AG10803 (cell line): Measurements from ENCODE around the gene EDC3.
"Not testable (repeated sequence)": the region's sequence is repeated elsewhere in the genome, so short reads cannot be mapped to it uniquely, and the experiment has no call there.

Experiments
- DNase-seq: peaks from one replicate; pipeline ENCODE4 v3.0.0; 2010; ENCODE audit warnings: low read depth
- H3K4me3 ChIP-seq: 2 replicates; pipeline ENCODE4 v1.5.1; 2011; ENCODE audit warnings: mild to moderate bottlenecking, low read length, control low read depth
- CTCF ChIP-seq: conservative IDR thresholded peaks from 2 replicates; pipeline ENCODE4 v1.5.1; 2011; ENCODE audit warnings: mild to moderate bottlenecking, low read length, control low read depth, inconsistent platforms

Gene EDC3

GRCh38 chr15:74695597-74696397 lies at the start of gene EDC3:
Gene EDC3 (minus strand): TSS chr15:74696024. CDS start chr15:74675124, 20,900 bp downstream.
- peak; percentile 75 for DNase-seq
- H3K4me3 ChIP-seq, result peak within 1 kb of the TSS; percentile 95
- TF ChIP-seq CTCF, result no peak

- H3K4me3 ChIP-seq, result no peak overlapping the region
- no peak for TF ChIP-seq CTCF
- no peak for DNase-seq
Measured at GRCh38 chr15:74742422-74742821, 46.6 kb upstream of the EDC3 start.

GRCh38 chr15:74738239-74738638 lies 42.4 kb upstream of the EDC3 start:
- not testable (repeated sequence) for DNase-seq, H3K4me3 ChIP-seq

GRCh38 chr15:74735305-74735704 lies 39.5 kb upstream of the EDC3 start:
- no peak for DNase-seq
- TF ChIP-seq CTCF, result no peak
- no peak overlapping the region for H3K4me3 ChIP-seq

- no peak for DNase-seq
- no peak for TF ChIP-seq CTCF
Measured at GRCh38 chr15:74733269-74733668, 37.4 kb upstream of the EDC3 start.

GRCh38 chr15:74732846-74733245 lies 37.0 kb upstream of the EDC3 start:
- TF ChIP-seq CTCF, result no peak
- no peak for DNase-seq
- no peak overlapping the region for H3K4me3 ChIP-seq

More at GRCh38 chr15:74733269-74733668, 37.4 kb upstream of the EDC3 start:
- no peak overlapping the region for H3K4me3 ChIP-seq

GRCh38 chr15:74730619-74731316 lies 34.9 kb upstream of the EDC3 start:
- TF ChIP-seq CTCF, result no peak

GRCh38 chr15:74729372-74729771 lies 33.5 kb upstream of the EDC3 start:
- not testable (repeated sequence) for DNase-seq, H3K4me3 ChIP-seq

More at GRCh38 chr15:74730619-74731316, 34.9 kb upstream of the EDC3 start:
- H3K4me3 ChIP-seq, result no peak overlapping the region
- no peak for DNase-seq

- H3K4me3 ChIP-seq, DNase-seq: not testable (repeated sequence)
Measured at GRCh38 chr15:74728699-74729098, 32.9 kb upstream of the EDC3 start.
